Measurements from ENCODE around the gene CFAP210.
"Not testable (repeated sequence)": the region's sequence is repeated elsewhere in the genome, so short reads cannot be mapped to it uniquely, and the experiment has no call there.

CFAP210 gene

GRCh38 chr2:169613876-169614275 lies 80.3 kb downstream of the CFAP210 start:
- no peak for DNase-seq

GRCh38 chr2:169609264-169609663 lies 84.9 kb downstream of the CFAP210 start:
- no peak for DNase-seq

GRCh38 chr2:169599568-169599967 lies 94.6 kb downstream of the CFAP210 start:
- DNase-seq, result no peak

GRCh38 chr2:169598982-169599381 lies 95.2 kb downstream of the CFAP210 start:
- no peak for DNase-seq

- not testable (repeated sequence) for DNase-seq
These were observed 97.7 kb downstream of the CFAP210 start for GRCh38 chr2:169596546-169596945.
